Stimulated activated CD4-positive, alpha-beta T cell treated with anti-CD3 and anti-CD28 coated beads, Interleukin-1b, Interleukin-23, amount 100 ng/mL, for 48 hours (primary cell): ENCODE results near the gene ANKRD12.

Source experiments
- DNase-seq: peaks from one replicate; pipeline ENCODE4 v3.0.0-alpha.2; 2020

The ANKRD12 gene

DNA sequence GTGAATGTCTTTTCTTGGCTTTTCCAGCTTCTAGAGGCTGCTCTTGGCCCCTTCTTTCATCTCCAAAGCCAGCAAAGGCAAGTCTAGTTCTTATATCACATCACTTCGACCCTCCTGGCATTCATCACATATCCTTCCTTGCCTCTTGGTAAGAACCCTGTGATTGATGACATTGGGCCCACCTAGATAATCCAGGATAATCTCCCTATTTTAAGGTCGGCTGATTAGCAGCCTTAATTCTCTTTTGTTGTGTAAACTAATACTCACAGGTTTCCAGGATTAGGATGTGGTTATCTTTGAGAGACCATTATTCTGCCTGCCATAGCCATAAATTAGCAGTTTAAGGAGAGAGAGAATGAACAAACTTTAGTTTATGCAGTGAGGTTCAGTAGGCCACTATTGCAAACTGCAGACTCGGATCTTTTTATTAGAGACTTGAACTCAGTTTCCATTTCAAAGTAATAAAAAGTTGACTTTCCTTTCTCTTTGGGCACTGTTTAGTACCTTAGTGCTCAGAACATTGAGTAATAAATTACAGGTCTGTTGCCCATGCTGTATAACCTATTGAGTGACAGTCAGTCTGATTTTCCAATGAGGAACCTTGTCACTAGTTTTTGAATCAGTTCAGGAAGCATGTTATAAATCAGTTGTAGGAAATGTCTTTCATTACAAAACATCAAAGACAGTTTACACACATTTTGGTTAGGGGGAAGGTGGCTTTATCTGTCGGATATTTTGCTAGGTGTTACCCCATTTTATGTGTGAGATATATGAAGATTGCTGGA lies 29.6 kb upstream of the ANKRD12 start:
- DNase-seq = no peak

DNA sequence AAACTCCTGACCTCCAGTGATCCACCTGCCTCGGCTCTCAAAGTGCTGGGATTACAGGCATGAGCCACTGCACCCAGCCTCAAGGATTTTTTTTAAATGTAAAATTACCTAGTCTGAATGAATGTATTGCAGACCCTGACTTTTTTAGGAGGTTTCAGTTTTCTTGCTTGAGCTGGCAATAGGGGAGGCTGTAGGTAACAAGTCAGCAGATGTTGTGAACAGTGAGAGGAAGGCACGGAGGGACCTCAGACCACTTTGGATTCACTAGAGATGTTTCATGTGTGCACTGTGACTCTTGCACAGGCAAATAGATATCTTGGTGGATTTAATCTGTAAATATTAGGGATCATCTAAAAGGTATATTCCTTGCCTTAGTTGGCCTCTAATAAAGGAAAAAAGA lies 27.7 kb upstream of the ANKRD12 start:
- no peak for DNase-seq

DNA sequence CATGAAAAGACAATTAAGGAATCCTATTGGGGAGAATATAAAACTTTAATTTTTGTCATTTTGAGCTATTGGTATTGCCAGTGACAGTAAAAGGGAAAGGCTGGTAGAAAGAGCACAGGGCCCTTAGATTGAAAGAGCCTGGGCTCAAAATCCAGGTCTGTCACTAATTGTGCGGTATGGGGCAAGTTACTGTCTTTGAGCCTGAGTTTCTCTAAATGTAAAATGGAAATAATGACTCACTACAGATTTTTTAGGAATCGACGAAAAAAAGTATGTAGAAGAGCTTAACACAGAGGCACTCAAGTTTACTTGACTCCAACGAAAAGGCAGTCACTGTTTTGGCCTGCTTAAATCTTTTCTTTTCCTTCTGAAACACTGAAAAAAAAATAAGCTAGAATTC lies 27.1 kb upstream of the ANKRD12 start:
- DNase-seq = no peak

- no peak for DNase-seq
Observed at GRCh38 chr18:9113468-9114149, 23.0 kb upstream of the ANKRD12 start.

GRCh38 chr18:9115984-9116383 lies 20.6 kb upstream of the ANKRD12 start:
- no peak for DNase-seq

DNA sequence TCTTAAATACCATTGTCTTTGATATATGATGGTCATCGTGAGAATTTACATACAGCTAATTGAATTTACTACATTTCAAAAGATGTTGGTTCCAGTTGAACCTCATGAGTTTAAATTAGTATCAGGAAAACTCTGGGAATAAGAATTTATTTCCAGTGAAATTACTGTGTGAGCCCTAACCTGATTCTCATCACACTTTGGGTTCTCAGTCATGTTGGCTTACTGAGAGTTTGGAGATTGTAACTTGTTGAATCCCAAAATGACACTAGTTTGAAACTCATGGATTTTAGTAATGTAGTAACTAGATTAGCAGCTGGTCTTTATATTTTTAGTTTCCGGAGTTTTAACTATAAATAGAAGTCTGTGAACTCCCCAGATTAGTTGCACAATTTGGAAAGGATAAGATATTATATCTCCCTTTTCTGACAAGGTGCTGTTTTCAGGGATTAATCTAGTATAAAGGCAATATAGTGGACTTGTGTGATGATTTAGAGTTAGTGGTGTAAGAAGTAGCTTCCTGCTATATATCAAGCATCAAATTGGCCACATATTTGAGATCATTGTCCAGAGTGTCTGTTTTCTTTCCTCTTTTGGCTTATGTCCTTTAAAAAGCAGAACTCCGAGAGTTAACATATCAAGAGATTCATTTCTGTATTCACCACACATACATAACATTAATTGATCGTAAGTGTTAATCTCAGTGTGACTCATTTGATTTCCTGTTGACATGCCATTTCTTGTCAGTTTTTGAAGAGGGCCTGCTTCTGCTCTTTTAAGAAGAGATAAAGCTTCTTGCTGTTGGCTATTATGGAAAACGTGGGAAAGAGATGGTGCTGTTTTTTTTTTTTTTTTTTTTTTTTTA lies 18.4 kb upstream of the ANKRD12 start:
- DNase-seq = no peak

- no peak for DNase-seq
Observed at GRCh38 chr18:9120796-9121195, 15.8 kb upstream of the ANKRD12 start.

DNA sequence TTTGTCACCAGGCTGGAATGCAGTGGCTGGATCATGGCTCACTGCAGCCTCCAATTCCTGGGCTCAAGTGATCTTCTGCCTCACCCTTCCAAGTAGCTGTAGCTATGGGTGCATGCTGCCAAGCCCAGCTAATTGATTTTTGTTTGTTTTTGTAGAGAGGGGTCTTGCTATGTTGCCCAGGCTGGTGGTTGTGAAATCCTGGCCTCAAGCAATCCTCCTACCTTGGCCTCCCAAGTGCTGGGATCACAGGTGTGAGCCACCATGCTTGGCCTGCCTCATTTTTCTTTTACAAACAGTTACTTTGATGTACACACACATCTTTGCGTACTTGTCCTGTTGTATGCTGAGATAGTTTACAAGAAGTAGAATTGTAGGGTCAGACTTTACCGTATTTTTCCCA lies 13.1 kb upstream of the ANKRD12 start:
- no peak for DNase-seq

DNA sequence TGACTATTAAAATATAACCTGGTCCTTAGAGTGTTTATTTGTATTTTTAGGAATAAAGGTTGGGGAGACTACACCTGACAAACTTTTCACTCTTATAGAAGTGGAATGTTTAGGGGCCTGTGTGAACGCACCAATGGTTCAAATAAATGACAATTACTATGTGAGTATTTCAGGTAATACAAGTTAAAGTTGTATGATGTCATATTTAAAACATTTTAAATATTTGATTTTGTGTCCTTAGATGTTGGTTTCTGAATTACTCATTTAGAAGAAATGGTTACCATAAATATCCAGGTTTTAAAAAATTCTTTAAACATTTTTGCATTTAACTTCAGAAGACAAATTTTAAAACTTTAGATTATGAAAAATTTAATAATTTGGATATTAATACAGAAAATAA lies 11.8 kb upstream of the ANKRD12 start:
- DNase-seq = no peak

- DNase-seq = no peak
Observed at GRCh38 chr18:9126337-9126736, 10.2 kb upstream of the ANKRD12 start.

- DNase-seq = no peak
Observed at GRCh38 chr18:9130195-9130594, 6.4 kb upstream of the ANKRD12 start.

DNA sequence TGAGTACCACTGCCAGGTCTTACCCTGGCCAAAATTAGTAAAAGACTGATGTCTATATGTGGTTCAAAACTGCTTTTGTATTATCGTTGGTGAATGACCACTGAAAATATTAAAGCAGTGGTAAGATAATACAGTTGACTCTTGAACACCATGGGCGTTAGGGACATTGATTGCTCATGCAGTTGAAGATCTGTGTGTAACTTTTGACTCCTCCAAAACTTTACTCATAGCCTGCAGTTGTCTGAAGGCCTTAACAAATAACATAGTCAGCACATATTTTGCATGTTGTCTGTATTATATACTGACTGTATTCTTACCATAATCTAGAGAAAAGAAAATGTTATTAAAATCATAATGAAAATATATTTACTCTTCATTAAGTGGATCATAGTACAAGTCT lies 5.8 kb upstream of the ANKRD12 start:
- no peak for DNase-seq

- no peak for DNase-seq
Observed at GRCh38 chr18:9132628-9133027, 4.0 kb upstream of the ANKRD12 start.

DNA sequence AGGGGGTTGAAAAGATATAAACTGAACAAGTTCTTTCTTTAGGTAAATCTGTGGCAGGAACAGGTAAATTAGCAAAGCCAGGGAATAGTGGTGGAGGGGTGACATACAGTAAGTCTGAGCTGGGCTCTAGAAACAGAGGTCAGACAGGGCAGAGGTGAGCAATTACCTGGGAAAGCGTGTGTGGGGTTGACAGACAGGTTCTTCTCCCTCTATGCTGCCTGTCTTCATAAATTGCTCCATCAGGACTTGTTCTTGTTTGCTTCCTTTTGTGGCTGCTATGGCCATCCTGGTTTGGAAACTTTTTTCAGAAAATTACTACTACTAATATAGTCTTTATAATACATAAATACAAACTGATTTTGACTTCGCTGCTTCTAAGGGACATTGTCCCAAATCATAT lies 3.4 kb upstream of the ANKRD12 start:
- DNase-seq = no peak

GRCh38 chr18:9135081-9135911 lies 1.3 kb upstream of the ANKRD12 start:
- no peak for DNase-seq

- no peak for DNase-seq
Observed at GRCh38 chr18:9135912-9136314, 668 bp upstream of the ANKRD12 start.

- peak; percentile 63 for DNase-seq
Observed at GRCh38 chr18:9137168-9138066, 836 bp downstream of the ANKRD12 start.

DNA sequence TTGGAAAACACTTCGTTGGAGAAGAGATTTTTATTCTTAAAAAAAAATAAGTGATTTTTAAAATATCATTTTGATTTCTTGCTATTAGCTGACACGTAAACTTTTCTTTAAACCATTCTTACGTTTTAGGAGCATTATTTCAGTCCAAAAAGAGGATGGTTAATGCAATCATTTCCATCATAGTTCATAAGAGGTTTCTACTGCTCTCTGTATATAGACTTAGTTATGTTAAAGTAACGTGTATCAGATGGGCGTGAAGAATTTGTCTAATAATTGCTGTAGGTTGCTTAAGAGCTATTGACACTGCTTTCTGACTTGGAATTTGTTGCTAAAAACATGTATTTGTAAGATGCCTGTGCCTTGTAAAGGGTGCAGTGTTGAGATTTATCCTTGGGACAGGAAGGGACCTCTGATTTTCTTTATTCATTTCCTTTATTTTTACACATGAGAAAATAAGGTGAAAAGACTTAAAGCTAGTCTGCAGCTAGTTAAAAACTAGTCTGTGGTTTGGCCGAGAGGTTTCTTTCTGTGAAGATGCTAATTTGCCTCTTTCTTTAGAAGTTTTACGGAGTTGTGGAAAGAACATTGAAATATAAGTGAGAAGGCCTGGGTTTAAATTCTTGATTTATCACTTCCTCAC lies 2.9 kb downstream of the ANKRD12 start:
- no peak for DNase-seq

DNA sequence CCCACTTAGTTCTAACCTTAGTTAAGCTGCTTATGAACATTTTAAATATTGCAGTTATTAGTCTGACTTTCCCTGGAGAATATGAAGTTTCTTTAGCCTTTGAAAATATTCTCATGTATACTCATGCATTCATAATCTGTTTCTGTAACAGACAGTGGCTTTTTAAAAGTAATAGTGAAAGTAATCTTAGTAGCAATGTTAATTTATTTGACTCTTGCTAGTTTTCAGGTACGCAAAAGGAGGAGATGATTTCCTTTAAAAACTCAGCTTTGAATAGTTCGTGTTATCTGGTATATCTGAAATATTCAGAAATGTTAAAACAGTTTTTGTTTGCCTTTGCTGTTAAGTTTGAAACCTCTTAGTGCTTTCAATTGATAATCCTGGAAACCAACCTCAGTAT lies 3.8 kb downstream of the ANKRD12 start:
- no peak for DNase-seq

DNA sequence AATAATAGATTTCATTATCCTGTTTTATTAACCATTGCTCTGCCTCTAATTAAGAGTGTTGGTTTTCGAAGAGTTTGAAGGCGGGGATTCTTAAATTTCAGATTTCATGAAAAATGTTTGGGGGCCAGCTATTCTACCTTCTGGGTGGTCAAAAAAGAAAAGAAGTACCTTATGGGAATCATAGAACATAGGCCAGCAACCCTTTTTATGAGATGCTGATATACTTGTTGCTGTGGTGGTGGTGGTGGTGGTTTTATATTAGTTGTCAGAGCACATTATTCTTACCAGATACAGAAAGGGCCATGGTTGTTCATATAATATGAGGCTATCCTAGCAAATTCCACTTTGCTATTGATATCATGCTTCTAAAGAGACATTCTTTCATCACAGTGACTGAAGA lies 4.4 kb downstream of the ANKRD12 start:
- DNase-seq = no peak

DNA sequence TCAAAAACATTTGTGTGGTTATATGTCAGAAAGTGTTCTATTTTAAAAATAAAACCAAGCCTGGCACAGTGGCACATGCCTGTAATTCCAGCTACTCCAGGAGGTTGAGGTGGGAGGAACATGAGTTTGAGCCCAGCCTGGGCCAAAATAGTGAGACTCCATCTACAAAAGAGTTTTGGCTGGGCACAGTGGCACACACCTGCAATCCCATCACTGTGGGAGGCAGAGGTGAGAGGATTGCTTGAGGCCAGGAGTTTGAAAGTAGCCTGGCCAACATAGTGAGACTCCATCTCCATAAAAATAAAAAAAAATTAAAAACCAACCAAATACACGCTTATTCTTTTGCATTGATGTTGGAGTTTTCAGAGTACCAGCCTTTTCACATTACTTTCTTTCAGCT lies 9.6 kb downstream of the ANKRD12 start:
- DNase-seq = no peak
